Measurements from ENCODE around the gene TRIM24. TPM values are rescaled to one million over a fixed set of nuclear protein-coding genes. Genes with fewer than 3 reads are reported as not detected.

The TRIM24 gene
- total and polyA plus RNA-seq, 4 experiments from 2014 or later, result 3.1 to 15.2 (median 12.4) TPM

DNA sequence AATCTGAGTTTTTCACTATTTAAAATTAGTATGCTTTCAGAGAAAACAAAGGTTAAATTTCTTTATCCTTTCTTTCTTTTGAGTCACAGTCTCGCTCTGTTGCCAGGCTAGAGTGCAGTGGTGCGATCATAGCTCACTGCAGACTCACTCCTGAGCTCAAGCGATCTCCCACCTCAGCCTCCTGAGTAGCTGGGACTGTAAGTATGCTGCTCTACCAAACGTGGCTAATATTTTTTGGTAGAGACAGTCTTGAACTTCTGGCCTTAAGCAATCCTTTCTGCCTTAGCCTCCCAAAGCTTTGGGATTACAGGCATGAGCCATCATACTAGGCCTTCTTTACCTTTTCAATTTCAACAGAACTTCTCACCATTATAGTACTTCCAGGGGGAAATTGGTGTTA is 113.7 kb downstream of the TRIM24 start:
- Mint-ChIP-seq H3K4me1 (peaks cover 0 to 6% (median 3%) of the 10 kb centered on the region in 4 donors), H3K4me3 (no peak overlapping the region), H3K27ac (no peak overlapping the region), H3K27me3 (no peaks in the 10 kb centered on the region), H3K9me3 (no peaks in the 10 kb centered on the region), H3K36me3 (peaks cover 73 to 75% of the 10 kb centered on the region in 2 donors)
- DNase-seq, result no peak
- no peak overlapping the region for H3K27ac ChIP-seq (ENCODE audit: low read depth, low read length)
- intact Hi-C loops (cut with micrococcal nuclease), result loop anchor here (10.0 kb wide), 1 partner anchor 109 kb away; the partner anchor contains the start of gene TRIM24
- no peak overlapping the region for H3K4me3 ChIP-seq (ENCODE audit: low read length in 2 of 2)
- ChIA-PET CTCF (ENCODE audit: partially characterized antibody) (no interaction called here), POLR2A (ENCODE audit: partially characterized antibody) (no interaction called here)
- no peaks in the 10 kb centered on the region for H3K27me3 ChIP-seq (ENCODE audit: insufficient read depth, low read length)
- H3K4me1 ChIP-seq (ENCODE audit: insufficient read depth, low read length), result no peaks in the 10 kb centered on the region
- no peaks in the 10 kb centered on the region for H3K9me3 ChIP-seq (ENCODE audit: control insufficient read depth in 1 of 2, low read length in 2 of 2)
- H3K36me3 ChIP-seq (ENCODE audit: insufficient read depth, low read length), result peaks cover 14% of the 10 kb centered on the region

DNA sequence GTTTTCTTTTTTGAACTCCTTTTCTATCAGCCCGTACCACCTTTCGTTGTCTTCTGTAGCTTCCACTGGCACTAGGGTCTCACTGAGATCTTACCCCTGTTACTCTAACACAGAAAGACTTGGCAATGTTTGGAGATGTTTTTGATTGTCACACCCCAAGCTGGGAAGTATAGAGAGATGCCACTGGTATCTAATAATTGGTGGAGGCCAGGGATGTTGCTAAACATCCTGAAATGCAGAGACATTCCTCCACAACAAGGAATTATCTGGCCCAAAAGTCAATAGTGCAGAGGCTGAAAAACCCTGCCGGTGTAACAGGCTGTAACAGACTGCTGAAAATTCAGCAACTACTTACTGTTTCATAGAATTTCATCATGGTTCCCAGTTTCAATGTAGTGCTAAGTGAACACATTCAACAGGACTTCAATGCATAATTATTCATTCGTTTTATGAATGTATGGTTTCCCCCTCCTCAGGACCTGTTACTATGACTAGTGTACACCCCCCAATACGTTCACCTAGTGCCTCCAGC is 115.9 kb downstream of the TRIM24 start:
- intact Hi-C loops (cut with micrococcal nuclease), result loop anchor here (10.0 kb wide), 1 partner anchor 111 kb away; the partner anchor contains the start of gene TRIM24
- Mint-ChIP-seq H3K36me3 (peaks cover 74 to 75% of the 10 kb centered on the region in 2 donors), H3K4me3 (no peak overlapping the region), H3K27me3 (no peaks in the 10 kb centered on the region), H3K27ac (peak overlapping the region in 2 of 7 donors; percentile 6 to 40), H3K4me1 (peaks cover 0 to 6% (median 3%) of the 10 kb centered on the region in 4 donors), H3K9me3 (no peaks in the 10 kb centered on the region)
- ChIA-PET CTCF (ENCODE audit: partially characterized antibody) (no interaction called here), POLR2A (ENCODE audit: partially characterized antibody) (no interaction called here)
- Histone ChIP-seq H3K9me3 (ENCODE audit: control insufficient read depth in 1 of 2, low read length in 2 of 2) (no peaks in the 10 kb centered on the region), H3K4me1 (ENCODE audit: insufficient read depth, low read length) (no peaks in the 10 kb centered on the region), H3K4me3 (ENCODE audit: low read length in 2 of 2) (no peak overlapping the region), H3K27ac (ENCODE audit: low read depth, low read length) (no peak overlapping the region), H3K27me3 (ENCODE audit: insufficient read depth, low read length) (no peaks in the 10 kb centered on the region), H3K36me3 (ENCODE audit: insufficient read depth, low read length) (peaks cover 12% of the 10 kb centered on the region)
- no peak for DNase-seq

GRCh38 chr7:138579136-138579535 is 119.1 kb downstream of the TRIM24 start:
- H3K27ac ChIP-seq (ENCODE audit: low read depth, low read length), result no peak overlapping the region
- H3K4me3 ChIP-seq (ENCODE audit: low read length in 2 of 2), result no peak overlapping the region
- ChIA-PET POLR2A (ENCODE audit: partially characterized antibody) (no interaction called here), CTCF (ENCODE audit: partially characterized antibody) (no interaction called here)
- intact Hi-C loops (cut with micrococcal nuclease), result loop anchor here (10.0 kb wide), 1 partner anchor 114 kb away; the partner anchor contains the start of gene TRIM24
- H3K36me3 ChIP-seq (ENCODE audit: insufficient read depth, low read length), result peaks cover 5% of the 10 kb centered on the region
- no peak for DNase-seq
- no peaks in the 10 kb centered on the region for H3K9me3 ChIP-seq (ENCODE audit: control insufficient read depth in 1 of 2, low read length in 2 of 2)
- Mint-ChIP-seq H3K4me1 (peaks cover 0 to 6% (median 2%) of the 10 kb centered on the region in 4 donors), H3K27me3 (no peaks in the 10 kb centered on the region), H3K4me3 (no peak overlapping the region), H3K27ac (no peak overlapping the region), H3K36me3 (peaks cover 78 to 79% of the 10 kb centered on the region in 2 donors), H3K9me3 (no peaks in the 10 kb centered on the region)
- H3K4me1 ChIP-seq (ENCODE audit: insufficient read depth, low read length), result no peaks in the 10 kb centered on the region
- H3K27me3 ChIP-seq (ENCODE audit: insufficient read depth, low read length), result no peaks in the 10 kb centered on the region

GRCh38 chr7:138579671-138580070 is 119.6 kb downstream of the TRIM24 start:
- Mint-ChIP-seq H3K4me1 (peaks cover 0 to 6% (median 2%) of the 10 kb centered on the region in 4 donors), H3K27me3 (no peaks in the 10 kb centered on the region), H3K4me3 (no peak overlapping the region), H3K36me3 (peaks cover 78 to 80% of the 10 kb centered on the region in 2 donors), H3K9me3 (no peaks in the 10 kb centered on the region), H3K27ac (no peak overlapping the region)
- Histone ChIP-seq H3K4me1 (ENCODE audit: insufficient read depth, low read length) (no peaks in the 10 kb centered on the region), H3K27me3 (ENCODE audit: insufficient read depth, low read length) (no peaks in the 10 kb centered on the region), H3K36me3 (ENCODE audit: insufficient read depth, low read length) (peaks cover 4% of the 10 kb centered on the region), H3K9me3 (ENCODE audit: control insufficient read depth in 1 of 2, low read length in 2 of 2) (no peaks in the 10 kb centered on the region), H3K27ac (ENCODE audit: low read depth, low read length) (no peak overlapping the region), H3K4me3 (ENCODE audit: low read length in 2 of 2) (no peak overlapping the region)
- intact Hi-C loops (cut with micrococcal nuclease), result loop anchor here (10.0 kb wide), 2 partner anchors 55 to 115 kb away; partner anchors contain the start of gene TRIM24
- no peak for DNase-seq
- ChIA-PET POLR2A (ENCODE audit: partially characterized antibody) (no interaction called here), CTCF (ENCODE audit: partially characterized antibody) (no interaction called here)

- ChIA-PET CTCF (ENCODE audit: partially characterized antibody) (no interaction called here), POLR2A (ENCODE audit: partially characterized antibody) (no interaction called here)
- H3K4me3 ChIP-seq (ENCODE audit: low read length in 2 of 2), result no peak overlapping the region
- no peak overlapping the region for H3K27ac ChIP-seq (ENCODE audit: low read depth, low read length)
- H3K9me3 ChIP-seq (ENCODE audit: control insufficient read depth in 1 of 2, low read length in 2 of 2), result no peaks in the 10 kb centered on the region
- no peaks in the 10 kb centered on the region for H3K9me3 Mint-ChIP-seq
- no peaks in the 10 kb centered on the region for H3K27me3 Mint-ChIP-seq
- peaks cover 83 to 85% of the 10 kb centered on the region in 2 donors for H3K36me3 Mint-ChIP-seq
- no peak overlapping the region for H3K27ac Mint-ChIP-seq
- no peak overlapping the region for H3K4me3 Mint-ChIP-seq
- no peaks in the 10 kb centered on the region for H3K27me3 ChIP-seq (ENCODE audit: insufficient read depth, low read length)
- peaks cover 4% of the 10 kb centered on the region for H3K36me3 ChIP-seq (ENCODE audit: insufficient read depth, low read length)
- no peaks in the 10 kb centered on the region for H3K4me1 Mint-ChIP-seq
- no peaks in the 10 kb centered on the region for H3K4me1 ChIP-seq (ENCODE audit: insufficient read depth, low read length)
- no peak for DNase-seq
- intact Hi-C loops (cut with micrococcal nuclease), result loop anchor here (10.0 kb wide), 1 partner anchor 56 kb away; no protein-coding TSS in a partner anchor
These were observed 121.0 kb downstream of the TRIM24 start for GRCh38 chr7:138581065-138581464.

GRCh38 chr7:138584283-138584682 is 124.2 kb downstream of the TRIM24 start:
- H3K27ac ChIP-seq (ENCODE audit: low read depth, low read length), result no peak overlapping the region
- Mint-ChIP-seq H3K4me1 (no peaks in the 10 kb centered on the region), H3K4me3 (no peak overlapping the region), H3K36me3 (peaks cover 66 to 72% of the 10 kb centered on the region in 2 donors), H3K9me3 (no peaks in the 10 kb centered on the region), H3K27ac (no peak overlapping the region), H3K27me3 (no peaks in the 10 kb centered on the region)
- no peaks in the 10 kb centered on the region for H3K4me1 ChIP-seq (ENCODE audit: insufficient read depth, low read length)
- H3K27me3 ChIP-seq (ENCODE audit: insufficient read depth, low read length), result no peaks in the 10 kb centered on the region
- POLR2A ChIA-PET (ENCODE audit: partially characterized antibody), result no interaction called here
- DNase-seq, result no peak
- CTCF ChIA-PET (ENCODE audit: partially characterized antibody), result no interaction called here
- H3K36me3 ChIP-seq (ENCODE audit: insufficient read depth, low read length), result peaks cover 10% of the 10 kb centered on the region
- intact Hi-C loops (cut with micrococcal nuclease), result loop anchor here (10.0 kb wide), 1 partner anchor 59 kb away; no protein-coding TSS in a partner anchor
- H3K4me3 ChIP-seq (ENCODE audit: low read length in 2 of 2), result no peak overlapping the region
- H3K9me3 ChIP-seq (ENCODE audit: control insufficient read depth in 1 of 2, low read length in 2 of 2), result no peaks in the 10 kb centered on the region

DNA sequence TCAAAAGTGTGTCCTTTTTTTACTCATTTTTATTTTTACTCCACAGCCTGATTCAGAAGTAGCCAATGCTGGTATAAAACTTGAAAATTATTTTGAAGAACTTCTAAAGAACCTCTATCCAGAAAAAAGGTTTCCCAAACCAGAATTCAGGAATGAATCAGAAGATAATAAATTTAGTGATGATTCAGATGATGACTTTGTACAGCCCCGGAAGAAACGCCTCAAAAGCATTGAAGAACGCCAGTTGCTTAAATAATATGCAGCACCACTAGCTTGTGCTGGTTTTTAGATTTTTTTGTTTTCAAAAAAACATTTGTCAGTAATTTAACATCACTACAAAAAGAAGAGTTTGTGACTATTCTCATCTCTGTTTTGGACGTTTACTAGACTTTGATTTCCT is 124.6 kb downstream of the TRIM24 start:
- Histone ChIP-seq H3K27ac (ENCODE audit: low read depth, low read length) (no peak overlapping the region), H3K9me3 (ENCODE audit: control insufficient read depth in 1 of 2, low read length in 2 of 2) (no peaks in the 10 kb centered on the region), H3K27me3 (ENCODE audit: insufficient read depth, low read length) (no peaks in the 10 kb centered on the region), H3K4me1 (ENCODE audit: insufficient read depth, low read length) (no peaks in the 10 kb centered on the region), H3K36me3 (ENCODE audit: insufficient read depth, low read length) (peaks cover 10% of the 10 kb centered on the region), H3K4me3 (ENCODE audit: low read length in 2 of 2) (no peak overlapping the region)
- POLR2A ChIA-PET (ENCODE audit: partially characterized antibody), result no interaction called here
- no peaks in the 10 kb centered on the region for H3K4me1 Mint-ChIP-seq
- intact Hi-C loops (cut with micrococcal nuclease), result loop anchor here (10.0 kb wide), 1 partner anchor 60 kb away; no protein-coding TSS in a partner anchor
- no peak for DNase-seq
- H3K27ac Mint-ChIP-seq, result peak overlapping the region in 2 of 7 donors; percentile 4 to 30
- no peak overlapping the region for H3K4me3 Mint-ChIP-seq
- CTCF ChIA-PET (ENCODE audit: partially characterized antibody), result no interaction called here
- H3K9me3 Mint-ChIP-seq, result no peaks in the 10 kb centered on the region
- H3K36me3 Mint-ChIP-seq, result peaks cover 62 to 68% of the 10 kb centered on the region in 2 donors
- no peaks in the 10 kb centered on the region for H3K27me3 Mint-ChIP-seq
